GM18873 (cell line): ENCODE results near the gene RRAGD.
A peak's percentile ranks its signal among the peaks of the same experiment; 100 is the strongest.

Source experiments
- ATAC-seq: cut with Tn5 transposase; IDR thresholded peaks from one replicate; pipeline ENCODE4 v1.9.1; 2021; ENCODE audit warnings: mild to moderate bottlenecking, moderate library complexity, moderate number of reproducible peaks; ENCODE audit not compliant: unreplicated experiment, low FRiP score

The RRAGD gene

GRCh38 chr6:89378628-89379027, 33.4 kb downstream of the RRAGD start:
- no peak for ATAC-seq

- peak; percentile 73 for ATAC-seq
Observed at GRCh38 chr6:89375427-89376267, 36.4 kb downstream of the RRAGD start.

GRCh38 chr6:89372506-89372901, 39.6 kb downstream of the RRAGD start:
- ATAC-seq, result peak; percentile 40

GRCh38 chr6:89371849-89372505, 40.1 kb downstream of the RRAGD start:
- peak; percentile 48 for ATAC-seq

GRCh38 chr6:89368999-89369398, 43.1 kb downstream of the RRAGD start:
- ATAC-seq, result no peak

GRCh38 chr6:89368107-89368506, 44.0 kb downstream of the RRAGD start:
- ATAC-seq, result no peak

- ATAC-seq, result no peak
Observed at GRCh38 chr6:89364586-89364985, 47.5 kb downstream of the RRAGD start.

GRCh38 chr6:89361171-89361570, 50.9 kb downstream of the RRAGD start:
- no peak for ATAC-seq

GRCh38 chr6:89360415-89360999, 51.6 kb downstream of the RRAGD start:
- ATAC-seq, result peak; percentile 44

GRCh38 chr6:89359561-89359960, 52.5 kb downstream of the RRAGD start:
- no peak for ATAC-seq

- ATAC-seq, result peak; percentile 51
Observed at GRCh38 chr6:89357390-89357789, 54.7 kb downstream of the RRAGD start.

- no peak for ATAC-seq
Observed at GRCh38 chr6:89356642-89357170, 55.4 kb downstream of the RRAGD start.

GRCh38 chr6:89355511-89356194, 56.4 kb downstream of the RRAGD start:
- ATAC-seq, result no peak

- ATAC-seq, result peak; percentile 19
Observed at GRCh38 chr6:89353702-89354392, 58.2 kb downstream of the RRAGD start.

- ATAC-seq, result no peak
Observed at GRCh38 chr6:89353118-89353556, 58.9 kb downstream of the RRAGD start.

- no peak for ATAC-seq
Observed at GRCh38 chr6:89352278-89353117, 59.6 kb downstream of the RRAGD start, which contains the start of gene UBE2J1. Gene UBE2J1, minus strand, starts transcription at chr6:89352722. Its CDS starts 153 bp downstream, at chr6:89352569.

GRCh38 chr6:89351671-89352277, 60.3 kb downstream of the RRAGD start:
- ATAC-seq, result no peak

- peak; percentile 39 for ATAC-seq
Observed at GRCh38 chr6:89350281-89350966, 61.6 kb downstream of the RRAGD start.
